Heart left ventricle (tissue), 16 donors: ENCODE measurements around the gene CAMKMT. TPM values are rescaled to one million over a fixed set of nuclear protein-coding genes. Genes with fewer than 3 reads are reported as not detected.

Experiments
- ATAC-seq, 4 donors: fragments of 200-7000 bp; cut with Tn5 transposase; one replicate each; pipeline ENCODE4 v1.9.1; 2020 to 2022; ENCODE audit warnings: moderate library complexity in 4 of 4, mild to moderate bottlenecking in 3 of 4, moderate number of reproducible peaks in 1 of 4
- DNase-seq, 5 donors: peaks; one replicate each; pipeline ENCODE4 v3.0.0-alpha.2; 2020
- H3K27ac ChIP-seq, 12 donors: fragments of 200-600 bp; sonication (generic) in 4 of 12; one replicate each; pipeline versions ENCODE4 v1.5.0 to v1.8.0; 2016 to 2022; ENCODE audit warnings: mild to moderate bottlenecking in 2 of 12
- H3K27me3 ChIP-seq, 9 donors: fragments of 200-600 bp; sonication (generic) in 2 of 9; one replicate each; pipeline versions ENCODE4 v1.5.1 to v1.8.0; 2016 to 2022; ENCODE audit warnings: mild to moderate bottlenecking in 3 of 9
- H3K36me3 ChIP-seq, 9 donors: fragments of 200-600 bp; sonication (generic) in 2 of 9; one replicate each; pipeline versions ENCODE4 v1.5.0 to v1.8.0; 2018 to 2022; ENCODE audit warnings: mild to moderate bottlenecking in 2 of 9
- H3K4me1 ChIP-seq, 12 donors: fragments of 200-600 bp; sonication (generic) in 4 of 12; one replicate each; pipeline versions ENCODE4 v1.5.0 to v1.8.0; 2016 to 2022; ENCODE audit warnings: mild to moderate bottlenecking in 3 of 12
- H3K4me3 ChIP-seq, 12 donors: fragments of 200-600 bp; sonication (generic) in 4 of 12; one replicate each; pipeline versions ENCODE4 v1.5.0 to v1.8.0; 2017 to 2022; ENCODE audit warnings: mild to moderate bottlenecking in 9 of 12, moderate library complexity in 4 of 12
- H3K9me3 ChIP-seq, 12 donors: fragments of 200-600 bp; sonication (generic) in 4 of 12; one replicate each; pipeline versions ENCODE4 v1.5.0 to v1.8.0; 2016 to 2022; ENCODE audit warnings: mild to moderate bottlenecking in 1 of 12
- CTCF ChIP-seq, 12 donors: fragments of 200-600 bp; sonication (generic) in 4 of 12; IDR thresholded peaks; one replicate each; pipeline versions ENCODE4 v1.5.0 to v1.8.0; 2018 to 2022; ENCODE audit warnings: antibody characterized with exemption in 12 of 12, mild to moderate bottlenecking in 5 of 12
- POLR2A ChIP-seq, 2 donors: fragments of 450-650 bp; IDR thresholded peaks; one replicate each; pipeline ENCODE4 v1.6.1; 2017; ENCODE audit warnings: antibody characterized with exemption in 2 of 2, mild to moderate bottlenecking in 2 of 2, moderate library complexity in 2 of 2
- WGBS, 4 donors: extraction: QIAGEN DNeasy Blood & Tissue Kit in 2 of 4; methylation state at CpG; one replicate each; pipeline versions ENCODE4 v1.1.5 to v1.1.7; 2013 to 2018; 5-methylcytosine and 5-hydroxymethylcytosine counted together
- intact Hi-C, 10 donors: fragments of 100-400 bp; cut with DNase I; formaldehyde crosslinking; loops; one replicate each; pipeline versions ENCODE4 v1.11.1 to v1.14.2; 2022
- polyA plus RNA-seq, 2 donors: library from polyadenylated mRNA; stranded (reverse); fragments of 200-250 nt; gene quantifications; one replicate each; pipeline ENCODE4 v1.2.3, GENCODE V29; 2013
- total RNA-seq, 9 donors: library from RNA; depleted of rRNA in 2 of 9; stranded (reverse); fragments of >200 nt in 2 of 9; fragmentation: NEBNext Ultra II Directional in 3 of 9; extraction: Animal tissue kit (Norgen Biotek cat#: 25700) in 3 of 9; gene quantifications; one replicate each; pipeline versions ENCODE4 v1.1.0 to v1.2.4, GENCODE V29; 2016 to 2023
- donor health status: ischemic (EF 13 %, LVEDD 7.1; RV severe dilation, severe dysfunction).
- donor health status: healthy with polysubstance abuse.
- donor health status: DM: no; HTN: yes; CAD: no.
- donor health status: DM: no; HTN: no; CAD: no.
- donor health status: ischemic (EF 25% LVEDD 6.9; RV normal size, moderate dysfunction).
- donor health status: ischemic (EF 25% LVEDD 5.7; RV mildly dilated, moderate dysfunction).
- donor health status: healthy.
- donor health status: DM: yes; HTN: yes; CAD: no.
- donor health status: ischemic (EF 35%, LVEDD 5.7; RV mildly dilated, moderate dysfunction).
- donor health status: nonischemic (EF 11% LVEDD 7.7; RV severe dilation, severe dysfunction).
- donor health status: DM: yes; HTN: yes; CAD: no.
- donor health status: PGD.
- donor health status: ischemic (EF 29% LVEDD 5.4; RV normal size, mild dysfunction).
- donor health status: nonischemic (EF 23%, LVEDD 6.1; RV moderate dilation, normal function).

The CAMKMT gene
- total and polyA plus RNA-seq, 11 donors, result 2.5 to 10.1 (median 4.4) TPM

GRCh38 chr2:44663471-44664073 lies 301.8 kb downstream of the CAMKMT start:
- no peaks in the 10 kb centered on the region for H3K4me1 ChIP-seq
- 80 to 94% (median 83%) methylated on average over 1 of the region's 1 CpG for WGBS, 4 donors
- TF ChIP-seq POLR2A (IDR thresholded peaks at IDR 0.05), result no peak
- no peak for TF ChIP-seq CTCF (IDR thresholded peaks at IDR 0.05)

GRCh38 chr2:44668336-44668735 lies 306.6 kb downstream of the CAMKMT start:
- ATAC-seq (no peak), DNase-seq (no peak)
- peak in 6 of 12 donors; percentile 8 to 36 (median 23) for TF ChIP-seq CTCF (IDR thresholded peaks at IDR 0.05)
- no peak for TF ChIP-seq POLR2A (IDR thresholded peaks at IDR 0.05)
- Histone ChIP-seq H3K36me3 (no peaks in the 10 kb centered on the region), H3K4me1 (no peaks in the 10 kb centered on the region), H3K9me3 (no peaks in the 10 kb centered on the region), H3K27me3 (no peaks in the 10 kb centered on the region), H3K27ac (no peak overlapping the region), H3K4me3 (no peak overlapping the region)
- WGBS, 4 donors, result 61 to 80% (median 70%) methylated on average over 5 of the region's 5 CpGs
- intact Hi-C loops, result no loop called here

More at GRCh38 chr2:44663471-44664073, 301.8 kb downstream of the CAMKMT start:
- Histone ChIP-seq H3K36me3 (no peaks in the 10 kb centered on the region), H3K9me3 (no peaks in the 10 kb centered on the region), H3K27ac (no peak overlapping the region), H3K27me3 (no peaks in the 10 kb centered on the region), H3K4me3 (no peak overlapping the region)
- ATAC-seq (no peak), DNase-seq (no peak)
- intact Hi-C loops, result no loop called here

GRCh38 chr2:44671276-44671675 lies 309.5 kb downstream of the CAMKMT start:
- 94 to 98% (median 97%) methylated on average over 2 of the region's 2 CpGs for WGBS, 4 donors
- intact Hi-C loops, result no loop called here
- TF ChIP-seq POLR2A (IDR thresholded peaks at IDR 0.05), result no peak
- no peak for TF ChIP-seq CTCF (IDR thresholded peaks at IDR 0.05)

GRCh38 chr2:44671916-44672315 lies 310.2 kb downstream of the CAMKMT start:
- TF ChIP-seq POLR2A (IDR thresholded peaks at IDR 0.05), result no peak
- TF ChIP-seq CTCF (IDR thresholded peaks at IDR 0.05), result no peak
- no peak for ATAC-seq
- H3K27ac ChIP-seq, result no peak overlapping the region
- intact Hi-C loops, result no loop called here
- H3K9me3 ChIP-seq, result no peaks in the 10 kb centered on the region
- no peaks in the 10 kb centered on the region for H3K27me3 ChIP-seq
- no peak for DNase-seq
- H3K4me3 ChIP-seq, result no peak overlapping the region
- WGBS, 4 donors, result 89 to 92% (median 91%) methylated on average over 5 of the region's 5 CpGs
- H3K4me1 ChIP-seq, result no peaks in the 10 kb centered on the region
- no peaks in the 10 kb centered on the region for H3K36me3 ChIP-seq

More at GRCh38 chr2:44671276-44671675, 309.5 kb downstream of the CAMKMT start:
- ATAC-seq (no peak), DNase-seq (no peak)
- Histone ChIP-seq H3K9me3 (no peaks in the 10 kb centered on the region), H3K36me3 (no peaks in the 10 kb centered on the region), H3K4me1 (no peaks in the 10 kb centered on the region), H3K27me3 (no peaks in the 10 kb centered on the region), H3K4me3 (no peak overlapping the region), H3K27ac (no peak overlapping the region)
